WTC11 (cell line): Measurements from ENCODE around the gene ZNF570.

Experiments
- CTCF ChIP-seq: fragments of 200-600 bp; IDR thresholded peaks from 2 replicates; pipeline ENCODE4 v1.8.0; 2022; ENCODE audit warnings: antibody characterized with exemption
- FOXK1 ChIP-seq: sonication (generic); formaldehyde crosslinking; IDR thresholded peaks from 2 replicates; pipeline ENCODE4 v1.8.0; 2022; ENCODE audit warnings: mild to moderate bottlenecking, moderate library complexity, missing genetic modification reagents
- JUN ChIP-seq: sonication (generic); formaldehyde crosslinking; IDR thresholded peaks from 2 replicates; pipeline ENCODE4 v1.8.0; 2023; ENCODE audit warnings: mild to moderate bottlenecking, missing genetic modification reagents
- ZNF317 ChIP-seq: sonication (generic); formaldehyde crosslinking; IDR thresholded peaks from 2 replicates; pipeline ENCODE4 v1.8.1; 2023; ENCODE audit warnings: low read depth, mild to moderate bottlenecking, moderate library complexity, missing genetic modification reagents, borderline replicate concordance

DNA sequence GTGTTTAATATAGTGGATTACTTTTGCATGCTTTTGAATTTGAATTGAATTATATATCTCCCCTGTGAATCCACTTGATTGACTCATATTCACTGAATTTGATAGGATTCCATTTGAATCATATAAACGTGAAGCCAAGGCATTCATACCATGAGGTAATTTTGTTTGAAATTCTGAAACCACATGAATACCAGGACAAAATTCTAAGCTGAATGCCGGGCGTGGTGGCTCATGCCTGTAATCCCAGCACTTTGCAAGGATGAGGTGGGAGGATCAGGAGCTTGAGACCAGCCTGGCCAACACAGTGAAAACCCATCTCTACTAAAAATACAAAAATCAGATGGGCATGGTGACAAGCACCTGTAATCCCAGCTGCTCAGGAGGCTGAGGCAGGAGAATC is 42.0 kb downstream of the ZNF570 start:
- TF ChIP-seq CTCF (no peak), ZNF317 (CRISPR knock-in tag) (no peak), JUN (CRISPR knock-in tag) (no peak), FOXK1 (no peak)
